Measurements from ENCODE around the gene RNF182. TPM values are rescaled to one million over a fixed set of nuclear protein-coding genes. Genes with fewer than 3 reads are reported as not detected.

RNF182 gene
- total RNA-seq, 2 donors from 2014 or later, result 3.2 TPM; not detected in 1

GRCh38 chr6:14026831-14027539 is 102.2 kb downstream of the RNF182 start:
- WGBS, result 82% methylated on average over 9 of the region's 9 CpGs
- intact Hi-C loops (cut with DNase I), result no loop called here
- no peak for TF ChIP-seq POLR2AphosphoS5 (IDR thresholded peaks at IDR 0.05)
- Histone ChIP-seq H3K4me3 (no peak overlapping the region), H3K27me3 (replicated peaks; ENCODE audit: insufficient read depth) (no peaks in the 10 kb centered on the region), H3K4me1 (replicated peaks) (no peaks in the 10 kb centered on the region), H3K36me3 (no peaks in the 10 kb centered on the region), H3K9me3 (no peaks in the 10 kb centered on the region), H3K27ac (no peak overlapping the region)
- DNase-seq (ENCODE audit: low spot score), result no peak

GRCh38 chr6:14028631-14029030 is 103.9 kb downstream of the RNF182 start:
- Histone ChIP-seq H3K36me3 (no peaks in the 10 kb centered on the region), H3K27me3 (replicated peaks; ENCODE audit: insufficient read depth) (peaks cover 2% of the 10 kb centered on the region), H3K4me3 (no peak overlapping the region), H3K4me1 (replicated peaks) (no peaks in the 10 kb centered on the region), H3K27ac (no peak overlapping the region), H3K9me3 (no peaks in the 10 kb centered on the region)
- WGBS, result 84% methylated on average over 8 of the region's 8 CpGs
- TF ChIP-seq POLR2AphosphoS5 (IDR thresholded peaks at IDR 0.05), result no peak
- TF ChIP-seq, protein P1, sequence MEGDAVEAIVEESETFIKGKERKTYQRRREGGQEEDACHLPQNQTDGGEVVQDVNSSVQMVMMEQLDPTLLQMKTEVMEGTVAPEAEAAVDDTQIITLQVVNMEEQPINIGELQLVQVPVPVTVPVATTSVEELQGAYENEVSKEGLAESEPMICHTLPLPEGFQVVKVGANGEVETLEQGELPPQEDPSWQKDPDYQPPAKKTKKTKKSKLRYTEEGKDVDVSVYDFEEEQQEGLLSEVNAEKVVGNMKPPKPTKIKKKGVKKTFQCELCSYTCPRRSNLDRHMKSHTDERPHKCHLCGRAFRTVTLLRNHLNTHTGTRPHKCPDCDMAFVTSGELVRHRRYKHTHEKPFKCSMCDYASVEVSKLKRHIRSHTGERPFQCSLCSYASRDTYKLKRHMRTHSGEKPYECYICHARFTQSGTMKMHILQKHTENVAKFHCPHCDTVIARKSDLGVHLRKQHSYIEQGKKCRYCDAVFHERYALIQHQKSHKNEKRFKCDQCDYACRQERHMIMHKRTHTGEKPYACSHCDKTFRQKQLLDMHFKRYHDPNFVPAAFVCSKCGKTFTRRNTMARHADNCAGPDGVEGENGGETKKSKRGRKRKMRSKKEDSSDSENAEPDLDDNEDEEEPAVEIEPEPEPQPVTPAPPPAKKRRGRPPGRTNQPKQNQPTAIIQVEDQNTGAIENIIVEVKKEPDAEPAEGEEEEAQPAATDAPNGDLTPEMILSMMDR (IDR thresholded peaks at IDR 0.05), result no peak
- TF ChIP-seq POLR2A (IDR thresholded peaks at IDR 0.05), result no peak
- no peak for DNase-seq (ENCODE audit: low spot score)
- intact Hi-C loops (cut with DNase I), result no loop called here

GRCh38 chr6:14029605-14030004 is 104.9 kb downstream of the RNF182 start:
- 91% methylated on average over 6 of the region's 6 CpGs for WGBS
- intact Hi-C loops (cut with DNase I), result no loop called here
- TF ChIP-seq, protein P1 (IDR thresholded peaks at IDR 0.05), result no peak
- TF ChIP-seq POLR2AphosphoS5 (IDR thresholded peaks at IDR 0.05), result no peak
- no peak for TF ChIP-seq POLR2A (IDR thresholded peaks at IDR 0.05)

More at GRCh38 chr6:14029605-14030004, 104.9 kb downstream of the RNF182 start:
- Histone ChIP-seq H3K4me1 (replicated peaks) (no peaks in the 10 kb centered on the region), H3K4me3 (no peak overlapping the region), H3K36me3 (no peaks in the 10 kb centered on the region), H3K9me3 (no peaks in the 10 kb centered on the region), H3K27ac (no peak overlapping the region), H3K27me3 (replicated peaks; ENCODE audit: insufficient read depth) (peaks cover 2% of the 10 kb centered on the region)
- DNase-seq (ENCODE audit: low spot score), result no peak

Other genes starting within 250 kb of the RNF182 start
- 10 to 100 TPM; 37.8 to 59.0 TPM for gene RANBP9, start 213.1 kb upstream of the RNF182 start, total RNA-seq
- 10 to 100 TPM; 13.7 to 16.8 TPM for gene MCUR1, start 110.4 kb upstream of the RNF182 start, total RNA-seq
- gene CD83, start 192.8 kb downstream of the RNF182 start, total RNA-seq, result 1 to 10 TPM; 5.5 to 5.7 TPM

Measured in prostate gland (tissue), 2 donors.